Duodenal mucosa (tissue), 2 donors: Measurements from ENCODE around the gene ACD.
"Not testable (repeated sequence)": the region's sequence is repeated elsewhere in the genome, so short reads cannot be mapped to it uniquely, and the experiment has no call there.

ENCODE experiments used
- H3K27ac ChIP-seq: one replicate; pipeline ENCODE4 v1.7.0; 2013; ENCODE audit warnings: low read depth, low read length
- H3K27me3 ChIP-seq, 2 donors: one replicate each; pipeline ENCODE4 v1.7.0; 2013; ENCODE audit warnings: low read length in 2 of 2, control low read depth in 1 of 2; ENCODE audit not compliant: insufficient read depth in 2 of 2, control insufficient read depth in 1 of 2
- H3K36me3 ChIP-seq, 2 donors: one replicate each; pipeline ENCODE4 v1.7.0; 2013; ENCODE audit warnings: low read length in 2 of 2, control low read depth in 1 of 2; ENCODE audit not compliant: insufficient read depth in 2 of 2, control insufficient read depth in 1 of 2
- H3K4me1 ChIP-seq, 2 donors: one replicate each; pipeline ENCODE4 v1.7.0; 2013; ENCODE audit warnings: low read length in 2 of 2, control low read depth in 1 of 2; ENCODE audit not compliant: insufficient read depth in 2 of 2, control insufficient read depth in 1 of 2
- H3K4me3 ChIP-seq, 2 donors: one replicate each; pipeline ENCODE4 v1.7.0; 2013; ENCODE audit warnings: low read length in 2 of 2, low read depth in 1 of 2
- H3K9ac ChIP-seq, 2 donors: one replicate each; pipeline ENCODE4 v1.7.0; 2013; ENCODE audit warnings: low read length in 2 of 2, low read depth in 1 of 2
- H3K9me3 ChIP-seq, 2 donors: one replicate each; pipeline ENCODE4 v1.7.0; 2013; ENCODE audit warnings: low read length in 2 of 2, control low read depth in 1 of 2; ENCODE audit not compliant: control insufficient read depth in 1 of 2

ACD gene

GRCh38 chr16:67697422-67698185, 37.5 kb upstream of the ACD start:
- no peaks in the 10 kb centered on the region for H3K36me3 ChIP-seq
- peak overlapping the region in 1 of 2 donors; percentile 51 for H3K4me3 ChIP-seq
- no peaks in the 10 kb centered on the region for H3K27me3 ChIP-seq
- no peak overlapping the region for H3K27ac ChIP-seq
- no peak overlapping the region for H3K9ac ChIP-seq
- peaks cover 8 to 9% of the 10 kb centered on the region in 2 donors for H3K4me1 ChIP-seq
- peaks cover 0 to 3% of the 10 kb centered on the region in 2 donors for H3K9me3 ChIP-seq

- Histone ChIP-seq H3K9me3 (peaks cover 0 to 3% of the 10 kb centered on the region in 2 donors), H3K4me1 (peaks cover 8 to 9% of the 10 kb centered on the region in 2 donors), H3K27me3 (no peaks in the 10 kb centered on the region), H3K9ac (no peak overlapping the region), H3K36me3 (no peaks in the 10 kb centered on the region), H3K4me3 (no peak overlapping the region), H3K27ac (no peak overlapping the region)
Measured at GRCh38 chr16:67694611-67695010, 34.6 kb upstream of the ACD start.

GRCh38 chr16:67693517-67694285, 33.6 kb upstream of the ACD start:
- H3K4me3 ChIP-seq, H3K27ac ChIP-seq, H3K27me3 ChIP-seq, H3K9ac ChIP-seq, H3K36me3 ChIP-seq, H3K4me1 ChIP-seq, H3K9me3 ChIP-seq: not testable (repeated sequence)

- peaks cover 6 to 25% of the 10 kb centered on the region in 2 donors for H3K36me3 ChIP-seq
- H3K4me1 ChIP-seq: no peaks in the 10 kb centered on the region
- no peak overlapping the region for H3K27ac ChIP-seq
- H3K4me3 ChIP-seq: no peak overlapping the region
- no peaks in the 10 kb centered on the region for H3K27me3 ChIP-seq
- no peaks in the 10 kb centered on the region for H3K9me3 ChIP-seq
- no peak overlapping the region for H3K9ac ChIP-seq
Measured at GRCh38 chr16:67685388-67686112, 25.5 kb upstream of the ACD start.

- Histone ChIP-seq H3K4me3 (no peak overlapping the region), H3K36me3 (peaks cover 6 to 25% of the 10 kb centered on the region in 2 donors), H3K4me1 (no peaks in the 10 kb centered on the region), H3K9ac (no peak overlapping the region), H3K9me3 (no peaks in the 10 kb centered on the region), H3K27me3 (no peaks in the 10 kb centered on the region), H3K27ac (no peak overlapping the region)
Measured at GRCh38 chr16:67683767-67684166, 23.7 kb upstream of the ACD start.

- Histone ChIP-seq H3K4me3 (no peak overlapping the region), H3K36me3 (peaks cover 6 to 27% of the 10 kb centered on the region in 2 donors), H3K27ac (no peak overlapping the region), H3K9ac (no peak overlapping the region), H3K27me3 (no peaks in the 10 kb centered on the region), H3K9me3 (no peaks in the 10 kb centered on the region), H3K4me1 (no peaks in the 10 kb centered on the region)
Measured at GRCh38 chr16:67679935-67680897, 20.2 kb upstream of the ACD start.

- no peak overlapping the region for H3K9ac ChIP-seq
- H3K27ac ChIP-seq: no peak overlapping the region
- H3K9me3 ChIP-seq: no peaks in the 10 kb centered on the region
- H3K36me3 ChIP-seq: peaks cover 0 to 16% of the 10 kb centered on the region in 2 donors
- peaks cover 10 to 14% of the 10 kb centered on the region in 2 donors for H3K4me1 ChIP-seq
- no peaks in the 10 kb centered on the region for H3K27me3 ChIP-seq
- H3K4me3 ChIP-seq: no peak overlapping the region
Measured at GRCh38 chr16:67678354-67679023, 18.4 kb upstream of the ACD start.

GRCh38 chr16:67677712-67678111, 17.7 kb upstream of the ACD start:
- H3K27me3 ChIP-seq: no peaks in the 10 kb centered on the region
- no peak overlapping the region for H3K9ac ChIP-seq
- H3K4me3 ChIP-seq: no peak overlapping the region
- peaks cover 18 to 21% of the 10 kb centered on the region in 2 donors for H3K4me1 ChIP-seq
- H3K9me3 ChIP-seq: no peaks in the 10 kb centered on the region
- H3K27ac ChIP-seq: no peak overlapping the region
- H3K36me3 ChIP-seq: peaks cover 0 to 8% of the 10 kb centered on the region in 2 donors

GRCh38 chr16:67676939-67677338, 16.9 kb upstream of the ACD start:
- Histone ChIP-seq H3K9me3 (no peaks in the 10 kb centered on the region), H3K9ac (no peak overlapping the region), H3K27ac (no peak overlapping the region)

More at GRCh38 chr16:67676939-67677338, 16.9 kb upstream of the ACD start:
- Histone ChIP-seq H3K4me3 (no peak overlapping the region), H3K36me3 (peaks cover 0 to 8% of the 10 kb centered on the region in 2 donors), H3K27me3 (no peaks in the 10 kb centered on the region), H3K4me1 (peaks cover 18 to 21% of the 10 kb centered on the region in 2 donors)
